Loucy (cell line): ENCODE measurements around the gene CYSRT1.

ENCODE experiments used
- H2AFZ ChIP-seq: fragments of 200-600 bp; sonication (generic); 2 replicates; pipeline ENCODE4 v1.6.0; 2016; ENCODE audit warnings: antibody characterized with exemption, mild to moderate bottlenecking, low read length, moderate library complexity
- H3F3A ChIP-seq: fragments of 200-600 bp; 2 replicates; pipeline ENCODE4 v1.6.0; 2016; ENCODE audit warnings: antibody characterized with exemption, low read depth, mild to moderate bottlenecking
- H3K27me3 ChIP-seq: fragments of 200-600 bp; sonication (generic); 2 replicates; pipeline ENCODE4 v1.6.1; 2014; ENCODE audit warnings: low read length, mild to moderate bottlenecking; ENCODE audit not compliant: insufficient read depth, poor library complexity, severe bottlenecking
- H3K36me3 ChIP-seq: fragments of 200-600 bp; sonication (generic); 2 replicates; pipeline ENCODE4 v1.6.1; 2016; ENCODE audit warnings: low read length; ENCODE audit not compliant: insufficient read depth
- H3K4me1 ChIP-seq: fragments of 200-600 bp; sonication (generic); 2 replicates; pipeline ENCODE4 v1.5.1; 2014; ENCODE audit warnings: low read length, mild to moderate bottlenecking; ENCODE audit not compliant: insufficient read depth, poor library complexity, severe bottlenecking
- H3K4me2 ChIP-seq: fragments of 200-600 bp; sonication (generic); 2 replicates; pipeline ENCODE4 v1.6.0; 2014; ENCODE audit warnings: antibody characterized with exemption, low read length, low read depth, mild to moderate bottlenecking; ENCODE audit not compliant: poor library complexity, severe bottlenecking
- H3K4me3 ChIP-seq: fragments of 200-600 bp; sonication (generic); 2 replicates; pipeline ENCODE4 v1.5.1; 2014; ENCODE audit warnings: low read length, mild to moderate bottlenecking, mixed read lengths; ENCODE audit not compliant: poor library complexity, severe bottlenecking
- H3K79me2 ChIP-seq: fragments of 200-600 bp; sonication (generic); 2 replicates; pipeline ENCODE4 v1.6.1; 2014; ENCODE audit warnings: low read length; ENCODE audit not compliant: insufficient read depth
- H3K9ac ChIP-seq: fragments of 200-600 bp; sonication (generic); 2 replicates; pipeline ENCODE4 v1.6.0; 2014; ENCODE audit warnings: mild to moderate bottlenecking, low read depth, low read length, moderate library complexity; ENCODE audit not compliant: poor library complexity, severe bottlenecking
- H3K9me2 ChIP-seq: fragments of 200-600 bp; sonication (generic); replicated peaks from 2 replicates; pipeline ENCODE4 v1.6.1; 2016; ENCODE audit warnings: low read depth, low read length, mixed read lengths
- H3K9me3 ChIP-seq: fragments of 200-600 bp; sonication (generic); 2 replicates; pipeline ENCODE4 v1.6.1; 2014; ENCODE audit warnings: mild to moderate bottlenecking, antibody characterized with exemption, low read length, low read depth; ENCODE audit not compliant: insufficient read depth
- H4K20me1 ChIP-seq: fragments of 200-600 bp; sonication (generic); 2 replicates; pipeline ENCODE4 v1.6.0; 2014; ENCODE audit warnings: antibody characterized with exemption, low read length, mild to moderate bottlenecking; ENCODE audit not compliant: insufficient read depth, poor library complexity, severe bottlenecking
- EZH2phosphoT487 ChIP-seq: fragments of 200-600 bp; IDR thresholded peaks from 2 replicates; pipeline ENCODE4 v1.6.1; 2018; ENCODE audit warnings: antibody characterized with exemption, mild to moderate bottlenecking, moderate library complexity, borderline replicate concordance
- TF ChIP-seq, protein P1 (sequence below): fragments of 200-600 bp; sonication (generic); conservative IDR thresholded peaks from 2 replicates; pipeline ENCODE4 v1.5.1; 2014; ENCODE audit warnings: mild to moderate bottlenecking, antibody characterized with exemption, low read length

The CYSRT1 gene

DNA sequence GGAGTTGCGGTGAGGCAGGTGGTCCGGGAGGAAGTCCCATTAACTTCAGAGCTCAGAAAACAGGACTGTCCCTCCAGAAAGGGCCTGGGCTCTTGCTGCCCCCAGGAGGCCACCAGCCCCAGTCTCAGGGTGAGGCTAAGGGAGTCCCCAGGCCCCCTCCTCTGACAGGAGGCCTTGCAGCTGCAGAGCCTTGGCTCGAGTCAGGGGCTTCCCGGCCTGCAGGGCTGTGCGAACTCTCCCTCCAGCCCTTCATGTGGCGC is 22.9 kb downstream of the CYSRT1 start:
- H2AFZ ChIP-seq: no peak overlapping the region
- H3K4me1 ChIP-seq: peaks cover 10% of the 10 kb centered on the region
- no peak overlapping the region for H3K4me3 ChIP-seq
- H3K36me3 ChIP-seq: peaks cover 10% of the 10 kb centered on the region; the same call in 1 of the 2 replicates
- no peaks in the 10 kb centered on the region for H3K9me3 ChIP-seq
- H3K4me2 ChIP-seq: no peak overlapping the region
- H4K20me1 ChIP-seq: peaks cover 11% of the 10 kb centered on the region
- H3K9ac ChIP-seq: no peak overlapping the region
- no peaks in the 10 kb centered on the region for H3K27me3 ChIP-seq
- H3K79me2 ChIP-seq: peaks cover 12% of the 10 kb centered on the region
- no peak for TF ChIP-seq EZH2phosphoT487
- TF ChIP-seq, protein P1, sequence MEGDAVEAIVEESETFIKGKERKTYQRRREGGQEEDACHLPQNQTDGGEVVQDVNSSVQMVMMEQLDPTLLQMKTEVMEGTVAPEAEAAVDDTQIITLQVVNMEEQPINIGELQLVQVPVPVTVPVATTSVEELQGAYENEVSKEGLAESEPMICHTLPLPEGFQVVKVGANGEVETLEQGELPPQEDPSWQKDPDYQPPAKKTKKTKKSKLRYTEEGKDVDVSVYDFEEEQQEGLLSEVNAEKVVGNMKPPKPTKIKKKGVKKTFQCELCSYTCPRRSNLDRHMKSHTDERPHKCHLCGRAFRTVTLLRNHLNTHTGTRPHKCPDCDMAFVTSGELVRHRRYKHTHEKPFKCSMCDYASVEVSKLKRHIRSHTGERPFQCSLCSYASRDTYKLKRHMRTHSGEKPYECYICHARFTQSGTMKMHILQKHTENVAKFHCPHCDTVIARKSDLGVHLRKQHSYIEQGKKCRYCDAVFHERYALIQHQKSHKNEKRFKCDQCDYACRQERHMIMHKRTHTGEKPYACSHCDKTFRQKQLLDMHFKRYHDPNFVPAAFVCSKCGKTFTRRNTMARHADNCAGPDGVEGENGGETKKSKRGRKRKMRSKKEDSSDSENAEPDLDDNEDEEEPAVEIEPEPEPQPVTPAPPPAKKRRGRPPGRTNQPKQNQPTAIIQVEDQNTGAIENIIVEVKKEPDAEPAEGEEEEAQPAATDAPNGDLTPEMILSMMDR: no peak
- no peaks in the 10 kb centered on the region for H3K9me2 ChIP-seq
- no peaks in the 10 kb centered on the region for H3F3A ChIP-seq

DNA sequence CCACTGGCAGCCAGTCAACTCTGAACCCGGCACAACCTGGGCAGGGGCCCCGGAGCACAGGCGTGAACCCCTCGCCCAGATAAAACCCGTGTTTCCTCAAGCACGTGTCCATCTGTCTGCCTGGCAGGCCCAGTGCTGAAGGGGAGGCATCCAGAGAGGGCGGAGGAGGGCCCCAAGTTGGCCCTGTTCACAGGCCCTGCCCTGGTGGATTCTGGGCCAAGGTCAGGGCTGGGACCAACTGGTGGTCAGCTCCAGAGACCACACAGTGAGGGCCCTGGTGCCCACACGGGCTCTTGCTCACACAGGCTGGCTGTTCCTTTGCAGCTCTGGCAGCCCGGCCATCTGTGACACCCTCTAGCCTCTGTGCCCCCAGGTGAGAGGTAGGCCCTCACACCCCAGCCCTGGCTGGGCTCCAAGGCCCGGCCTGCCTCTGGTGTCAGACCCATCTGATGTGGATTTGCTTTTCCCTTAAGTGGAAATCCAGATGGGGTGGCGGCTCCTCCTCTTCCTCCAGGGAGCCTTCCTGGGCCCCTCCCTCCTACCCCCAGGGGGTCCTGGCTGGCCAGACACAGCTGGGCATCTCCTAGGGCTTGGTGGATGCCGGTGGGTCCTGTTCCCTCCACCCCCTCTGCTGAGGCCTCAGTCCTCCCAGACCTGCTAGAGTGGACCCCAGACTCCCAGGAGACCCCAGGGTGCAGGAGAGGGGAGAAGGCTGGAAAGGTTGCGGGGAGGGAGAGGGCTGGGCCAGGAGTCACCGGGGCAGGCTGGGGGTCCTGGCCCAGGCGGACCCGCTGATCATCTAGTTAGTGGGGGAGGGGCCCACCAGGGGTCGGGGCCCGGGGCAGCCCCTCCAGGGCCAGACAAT is 25.6 kb downstream of the CYSRT1 start:
- Histone ChIP-seq H3K4me1 (peaks cover 19% of the 10 kb centered on the region), H3K9me2 (no peaks in the 10 kb centered on the region), H2AFZ (no peak overlapping the region), H4K20me1 (peaks cover 2% of the 10 kb centered on the region), H3K9ac (no peak overlapping the region), H3K36me3 (no peaks in the 10 kb centered on the region), H3F3A (no peaks in the 10 kb centered on the region), H3K4me3 (no peak overlapping the region), H3K79me2 (peaks cover 14% of the 10 kb centered on the region), H3K27me3 (peaks cover 2% of the 10 kb centered on the region), H3K9me3 (no peaks in the 10 kb centered on the region), H3K4me2 (no peak overlapping the region)
- TF ChIP-seq, protein P1: no peak
- no peak for TF ChIP-seq EZH2phosphoT487

- Histone ChIP-seq H3K9me2 (no peaks in the 10 kb centered on the region), H3K9ac (no peak within 1 kb of the TSS), H3F3A (no peaks in the 10 kb centered on the region), H3K4me1 (peaks cover 21% of the 10 kb centered on the region), H3K4me3 (no peak within 1 kb of the TSS), H3K36me3 (no peaks in the 10 kb centered on the region), H3K79me2 (peaks cover 19% of the 10 kb centered on the region), H3K9me3 (no peaks in the 10 kb centered on the region), H4K20me1 (peaks cover 7% of the 10 kb centered on the region), H3K27me3 (peaks cover 4% of the 10 kb centered on the region), H2AFZ (no peak within 1 kb of the TSS), H3K4me2 (no peak within 1 kb of the TSS)
- no peak for TF ChIP-seq EZH2phosphoT487
- TF ChIP-seq, protein P1: no peak
These were observed 26.2 kb downstream of the CYSRT1 start, which contains the start of gene STPG3 for GRCh38 chr9:137251194-137251461. Gene STPG3, plus strand, starts transcription at chr9:137251286. Its CDS starts 1 bp downstream, at chr9:137251287.
